Suprapubic skin (tissue), 3 donors: ENCODE results near the gene PPFIA4.

Source experiments
- POLR2A ChIP-seq, 2 donors: fragments of 450-650 bp; IDR thresholded peaks; one replicate each; pipeline ENCODE4 v1.6.1; 2017; ENCODE audit warnings: antibody characterized with exemption in 2 of 2, mild to moderate bottlenecking in 2 of 2, moderate library complexity in 2 of 2
- TF ChIP-seq, protein P1 (sequence below), 2 donors: fragments of 200-600 bp in 1 of 2; fragments of 450-650 bp in 1 of 2; sonication (generic) in 1 of 2; IDR thresholded peaks; one replicate each; pipeline ENCODE4 v1.5.1; 2016 to 2019; ENCODE audit warnings: antibody characterized with exemption in 2 of 2, mild to moderate bottlenecking in 1 of 2, moderate library complexity in 1 of 2

DNA sequence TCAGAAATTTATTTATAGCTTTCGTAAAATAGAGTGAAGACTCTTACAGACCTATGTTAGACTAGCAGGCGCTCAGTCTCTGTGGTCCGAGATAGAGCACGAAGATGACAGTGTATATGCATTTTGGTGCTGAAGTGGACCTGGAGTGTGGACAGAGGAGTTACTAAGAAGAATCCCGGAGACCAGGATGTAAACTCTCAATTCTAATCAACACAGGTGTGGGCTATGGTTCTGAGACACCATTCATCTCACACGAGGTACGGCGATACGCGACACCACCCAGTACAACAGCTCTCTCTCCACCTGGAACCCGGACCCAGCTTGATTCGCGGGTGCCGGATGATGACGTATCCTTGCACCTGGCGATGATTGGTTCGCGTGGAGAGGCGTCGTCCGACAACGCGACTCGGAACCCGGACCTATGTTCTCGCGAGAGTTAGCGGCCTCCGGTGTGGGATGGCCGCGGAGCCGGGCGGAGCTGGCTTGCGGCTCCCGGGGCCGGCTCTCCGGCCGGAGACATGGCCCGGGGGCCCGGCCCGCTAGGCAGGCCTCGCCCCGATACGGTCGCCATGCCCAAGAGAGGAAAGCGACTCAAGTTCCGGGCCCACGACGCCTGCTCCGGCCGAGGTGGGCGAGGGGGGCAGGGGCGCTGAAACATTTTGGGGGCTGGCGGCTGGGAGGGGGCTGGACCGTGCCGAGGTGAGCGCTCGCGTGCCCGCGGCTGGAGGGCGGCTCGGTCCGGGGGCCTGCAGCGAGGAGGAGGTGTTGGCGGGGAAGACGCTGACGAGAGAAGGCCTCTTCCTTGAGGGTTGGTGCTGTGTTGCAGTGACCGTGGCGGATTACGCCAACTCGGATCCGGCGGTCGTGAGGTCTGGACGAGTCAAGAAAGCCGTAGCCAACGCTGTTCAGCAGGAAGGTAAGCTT lies 19.1 kb upstream of the PPFIA4 start, which contains the start of gene TMEM183A:
- peak; percentile 58 to 81 for TF ChIP-seq POLR2A (IDR thresholded peaks at IDR 0.05)
- TF ChIP-seq, protein P1, sequence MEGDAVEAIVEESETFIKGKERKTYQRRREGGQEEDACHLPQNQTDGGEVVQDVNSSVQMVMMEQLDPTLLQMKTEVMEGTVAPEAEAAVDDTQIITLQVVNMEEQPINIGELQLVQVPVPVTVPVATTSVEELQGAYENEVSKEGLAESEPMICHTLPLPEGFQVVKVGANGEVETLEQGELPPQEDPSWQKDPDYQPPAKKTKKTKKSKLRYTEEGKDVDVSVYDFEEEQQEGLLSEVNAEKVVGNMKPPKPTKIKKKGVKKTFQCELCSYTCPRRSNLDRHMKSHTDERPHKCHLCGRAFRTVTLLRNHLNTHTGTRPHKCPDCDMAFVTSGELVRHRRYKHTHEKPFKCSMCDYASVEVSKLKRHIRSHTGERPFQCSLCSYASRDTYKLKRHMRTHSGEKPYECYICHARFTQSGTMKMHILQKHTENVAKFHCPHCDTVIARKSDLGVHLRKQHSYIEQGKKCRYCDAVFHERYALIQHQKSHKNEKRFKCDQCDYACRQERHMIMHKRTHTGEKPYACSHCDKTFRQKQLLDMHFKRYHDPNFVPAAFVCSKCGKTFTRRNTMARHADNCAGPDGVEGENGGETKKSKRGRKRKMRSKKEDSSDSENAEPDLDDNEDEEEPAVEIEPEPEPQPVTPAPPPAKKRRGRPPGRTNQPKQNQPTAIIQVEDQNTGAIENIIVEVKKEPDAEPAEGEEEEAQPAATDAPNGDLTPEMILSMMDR (IDR thresholded peaks at IDR 0.05): no peak
